Measurements from ENCODE around the gene PGLYRP4. TPM values are rescaled to one million over a fixed set of nuclear protein-coding genes. Genes with fewer than 3 reads are reported as not detected.

Gene PGLYRP4
- polyA plus RNA-seq, 2 of the 4 experiments (the other 2 are of a cell fraction) = not detected

GRCh38 chr1:153370146-153370545 is 21.5 kb upstream of the PGLYRP4 start:
- CTCF ChIA-PET = interaction anchor here (1.1 to 1.4 kb wide), 2 partner anchors 15 to 125 kb away, joined by 3 to 6 read pairs; no protein-coding TSS in a partner anchor
- 21% methylated on average over 3 of the region's 3 CpGs for WGBS (ENCODE audit: missing lambda C conversion rate)
- no peak for TF ChIP-seq POLR2AphosphoS2 (conservative IDR thresholded peaks at IDR 0.05; ENCODE audit: low read length)
- TF ChIP-seq KDM5A (IDR thresholded peaks at IDR 0.05) = no peak
- TF ChIP-seq RFX5 (IDR thresholded peaks at IDR 0.05) = no peak
- no peak for TF ChIP-seq NFE2L2 (conservative IDR thresholded peaks at IDR 0.05; ENCODE audit: low read length)
- TF ChIP-seq FOXS1 (CRISPR knock-in tag; IDR thresholded peaks at IDR 0.05) = no peak
- no peak for TF ChIP-seq CBX2 (IDR thresholded peaks at IDR 0.05; ENCODE audit: borderline replicate concordance, low read depth)
- TF ChIP-seq EP300 (IDR thresholded peaks at IDR 0.05) = no peak
- no peak for TF ChIP-seq RCOR1 (IDR thresholded peaks at IDR 0.05; ENCODE audit: low read depth, low read length)
- TF ChIP-seq SMC3 (IDR thresholded peaks at IDR 0.05) = no peak
- no peak for TF ChIP-seq RAD21 (conservative IDR thresholded peaks at IDR 0.05 in 1 of 2, IDR thresholded peaks at IDR 0.05 in 1 of 2)
- no peak for TF ChIP-seq REST (IDR thresholded peaks at IDR 0.05)
- TF ChIP-seq KDM1A (IDR thresholded peaks at IDR 0.05; ENCODE audit: low read depth) = no peak
- no peak for TF ChIP-seq EHMT2 (IDR thresholded peaks at IDR 0.05; ENCODE audit: low read depth)
- TF ChIP-seq HEYL (CRISPR knock-in tag; IDR thresholded peaks at IDR 0.05) = no peak
- no peak for TF ChIP-seq BHLHE40 (IDR thresholded peaks at IDR 0.05; ENCODE audit: low read depth, low read length)
- no peak for TF ChIP-seq JUN (IDR thresholded peaks at IDR 0.05)
- no peak for TF ChIP-seq ATOH8 (CRISPR knock-in tag; IDR thresholded peaks at IDR 0.05; ENCODE audit: low read depth)
- no peak for TF ChIP-seq EHF (CRISPR knock-in tag; IDR thresholded peaks at IDR 0.05)
- TF ChIP-seq ZSCAN20 (CRISPR knock-in tag; IDR thresholded peaks at IDR 0.05) = no peak
- no peak for TF ChIP-seq MYC (IDR thresholded peaks at IDR 0.05; ENCODE audit: borderline replicate concordance, low read length)
- ATAC-seq (no peak), FAIRE-seq (no peak), DNase-seq (ENCODE audit: low read depth in 1 of 2, low spot score in 1 of 2) (no peak)
- POLR2A ChIA-PET = no interaction called here
- H3K4me1 ChIP-seq = no peaks in the 10 kb centered on the region
- no peak overlapping the region for H3K27ac ChIP-seq
- no peak overlapping the region for H3K4me3 ChIP-seq
- H3K4me2 ChIP-seq = no peak overlapping the region
- no peaks in the 10 kb centered on the region for H3K9me3 ChIP-seq

- Histone ChIP-seq H3K27ac (no peak overlapping the region), H3K4me2 (no peak overlapping the region), H3K9me3 (no peaks in the 10 kb centered on the region), H3K4me1 (no peaks in the 10 kb centered on the region), H3K4me3 (no peak overlapping the region)
- CTCF ChIA-PET = interaction anchor here (1.4 to 7.7 kb wide), 3 partner anchors 14 to 126 kb away, joined by 5 to 70 read pairs (median 12); no protein-coding TSS in a partner anchor
- WGBS (ENCODE audit: missing lambda C conversion rate) = 7% methylated on average over 2 of the region's 2 CpGs
- no peak for FAIRE-seq
- POLR2A ChIA-PET = no interaction called here
- ATAC-seq = no peak
- DNase-seq (ENCODE audit: low read depth in 1 of 2, low spot score in 1 of 2) = no peak
- TF ChIP-seq EHF (CRISPR knock-in tag; IDR thresholded peaks at IDR 0.05) (no peak), TP53 (CRISPR knock-in tag; IDR thresholded peaks at IDR 0.05) (no peak), USF2 (IDR thresholded peaks at IDR 0.05) (no peak), HOXA7 (CRISPR knock-in tag; IDR thresholded peaks at IDR 0.05) (no peak), HOXB13 (CRISPR knock-in tag; IDR thresholded peaks at IDR 0.05; ENCODE audit: low read depth) (no peak), REST (IDR thresholded peaks at IDR 0.05) (no peak), HEYL (CRISPR knock-in tag; IDR thresholded peaks at IDR 0.05) (no peak), BCL3 (IDR thresholded peaks at IDR 0.05) (no peak), E2F6 (IDR thresholded peaks at IDR 0.05; ENCODE audit: borderline replicate concordance, low read depth) (no peak)
Observed at GRCh38 chr1:153368495-153368894, 19.9 kb upstream of the PGLYRP4 start.
